ENCODE results near the gene IL17RB. TPM values are rescaled to one million over a fixed set of nuclear protein-coding genes. Genes with fewer than 3 reads are reported as not detected.

IL17RB gene
- total RNA-seq, 4 donors from 2014 or later = 1.5 to 1.7 TPM; not detected in 2

DNA sequence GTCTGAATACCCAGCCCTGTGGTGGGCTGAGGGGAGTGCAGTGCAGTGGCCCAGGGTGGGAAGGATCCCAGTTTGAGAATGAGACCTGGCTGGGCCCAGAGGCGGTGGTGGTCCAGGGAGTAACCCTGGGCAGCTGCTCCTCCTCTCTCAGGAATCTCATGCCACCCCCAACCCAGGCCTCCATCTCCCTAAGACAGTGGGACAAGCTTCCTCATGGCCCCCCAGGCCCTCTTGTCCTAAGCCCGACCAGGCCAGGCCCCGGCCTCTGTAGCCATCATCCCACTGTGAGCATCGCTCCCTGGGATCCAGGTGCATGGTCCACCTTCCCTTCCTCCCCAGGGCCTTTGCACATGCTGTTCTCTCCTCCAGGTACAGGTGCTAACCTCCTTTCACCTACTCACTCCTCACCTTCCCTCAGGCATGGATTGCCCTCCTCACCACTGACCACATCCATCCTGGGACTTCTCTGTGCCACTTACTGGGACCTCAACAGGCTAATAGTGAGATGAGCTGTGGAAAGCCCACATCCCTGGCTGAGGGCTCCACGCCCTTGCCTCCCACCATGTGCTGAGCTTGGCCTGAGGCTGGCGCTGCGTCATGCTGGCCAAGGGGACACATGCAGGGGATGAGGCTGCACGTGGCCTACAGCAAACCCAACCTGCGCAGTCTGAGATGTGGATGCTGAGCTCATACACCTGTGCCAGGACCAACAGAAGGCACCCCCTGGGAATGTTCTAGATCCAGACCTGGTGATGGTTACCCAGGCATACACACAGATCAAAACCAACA lies 10.1 kb upstream of the IL17RB start:
- DNase-seq (ENCODE audit: low spot score) (no peak), ATAC-seq (ENCODE audit: low FRiP score) (no peak)
- TF ChIP-seq, protein P1, sequence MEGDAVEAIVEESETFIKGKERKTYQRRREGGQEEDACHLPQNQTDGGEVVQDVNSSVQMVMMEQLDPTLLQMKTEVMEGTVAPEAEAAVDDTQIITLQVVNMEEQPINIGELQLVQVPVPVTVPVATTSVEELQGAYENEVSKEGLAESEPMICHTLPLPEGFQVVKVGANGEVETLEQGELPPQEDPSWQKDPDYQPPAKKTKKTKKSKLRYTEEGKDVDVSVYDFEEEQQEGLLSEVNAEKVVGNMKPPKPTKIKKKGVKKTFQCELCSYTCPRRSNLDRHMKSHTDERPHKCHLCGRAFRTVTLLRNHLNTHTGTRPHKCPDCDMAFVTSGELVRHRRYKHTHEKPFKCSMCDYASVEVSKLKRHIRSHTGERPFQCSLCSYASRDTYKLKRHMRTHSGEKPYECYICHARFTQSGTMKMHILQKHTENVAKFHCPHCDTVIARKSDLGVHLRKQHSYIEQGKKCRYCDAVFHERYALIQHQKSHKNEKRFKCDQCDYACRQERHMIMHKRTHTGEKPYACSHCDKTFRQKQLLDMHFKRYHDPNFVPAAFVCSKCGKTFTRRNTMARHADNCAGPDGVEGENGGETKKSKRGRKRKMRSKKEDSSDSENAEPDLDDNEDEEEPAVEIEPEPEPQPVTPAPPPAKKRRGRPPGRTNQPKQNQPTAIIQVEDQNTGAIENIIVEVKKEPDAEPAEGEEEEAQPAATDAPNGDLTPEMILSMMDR (IDR thresholded peaks at IDR 0.05) = no peak

DNA sequence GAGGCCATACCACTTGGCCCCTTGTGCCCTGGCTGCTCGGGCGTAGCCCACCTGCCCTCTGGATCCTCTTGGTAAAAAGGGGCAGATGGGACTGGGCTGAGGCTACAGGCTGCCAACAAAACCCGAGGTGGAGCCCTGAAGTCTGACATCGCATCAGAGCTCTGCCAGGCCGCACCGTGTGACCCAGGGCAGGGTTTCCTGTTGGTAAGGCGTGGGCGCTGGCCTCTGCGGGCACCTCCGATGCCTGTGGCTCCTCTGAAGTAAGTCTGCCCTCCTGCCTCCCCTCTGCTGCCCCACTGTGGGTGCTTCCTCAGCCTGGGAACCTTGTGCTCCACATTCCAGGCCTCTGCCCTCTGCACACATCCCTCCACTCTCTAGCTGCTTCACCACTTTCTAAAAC lies 9.0 kb upstream of the IL17RB start:
- TF ChIP-seq, protein P1 (IDR thresholded peaks at IDR 0.05) = no peak
- no peak for ATAC-seq (ENCODE audit: low FRiP score)
- no peak for DNase-seq (ENCODE audit: low spot score)

DNA sequence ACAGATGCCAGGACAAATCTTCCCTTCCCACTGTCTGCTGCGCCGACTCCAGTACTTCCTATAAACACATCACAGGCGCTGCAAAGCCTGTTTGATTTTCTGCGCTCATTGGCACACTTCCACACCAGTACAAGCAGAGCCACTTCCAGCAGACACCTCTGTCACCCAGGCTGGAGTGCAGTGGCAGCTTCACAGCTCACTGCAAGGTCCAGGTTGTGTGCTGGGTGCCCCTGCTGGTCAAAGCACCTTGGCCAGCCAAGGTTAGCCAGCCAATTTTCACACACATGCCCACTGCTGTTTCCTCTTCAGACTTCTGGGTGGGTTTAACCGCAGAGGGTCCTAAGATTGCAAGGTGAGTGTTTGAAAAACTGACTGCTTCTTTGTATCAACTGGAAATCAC lies 5.1 kb upstream of the IL17RB start:
- ATAC-seq (ENCODE audit: low FRiP score) = no peak
- TF ChIP-seq, protein P1 (IDR thresholded peaks at IDR 0.05) = no peak

DNA sequence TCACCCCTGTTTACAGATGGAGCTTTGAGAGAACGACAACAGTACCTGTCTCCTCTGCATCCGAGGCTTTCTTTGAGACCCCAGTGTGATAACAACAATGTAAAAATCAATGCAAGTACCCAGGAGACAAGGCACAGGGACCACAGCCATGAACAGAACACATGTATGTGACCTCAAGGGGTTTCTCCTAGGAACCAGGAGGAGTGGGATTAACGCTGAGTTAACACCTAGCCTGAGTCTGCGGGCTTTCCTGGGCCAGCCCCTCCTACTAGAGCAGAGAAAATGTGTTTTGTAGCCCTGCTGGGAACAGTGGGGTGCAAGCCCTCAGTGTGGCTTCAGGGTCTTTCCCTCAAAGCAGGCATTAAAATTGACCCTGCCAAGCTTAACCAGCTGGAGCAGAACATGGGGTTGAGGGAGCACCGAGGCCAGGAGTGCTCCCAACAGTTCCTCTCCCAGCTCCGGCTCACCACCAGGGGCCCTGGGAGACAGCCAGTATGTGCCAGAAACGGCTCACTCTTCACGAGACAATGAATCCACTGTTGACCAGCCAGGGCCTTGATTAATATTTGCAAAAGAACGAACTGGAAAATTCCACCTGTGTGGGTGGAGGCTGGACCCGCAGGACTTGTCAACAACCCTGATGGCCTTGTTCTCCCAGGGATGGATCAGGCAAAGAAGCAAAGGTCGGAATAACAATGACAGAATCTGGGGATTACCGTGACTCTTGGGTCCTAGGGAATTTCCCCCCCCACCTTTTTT lies 3.8 kb upstream of the IL17RB start:
- no peak for DNase-seq (ENCODE audit: low spot score)
- no peak for ATAC-seq (ENCODE audit: low FRiP score)
- TF ChIP-seq, protein P1 (IDR thresholded peaks at IDR 0.05) = no peak

More for the DNA sequence above, 5.1 kb upstream of the IL17RB start:
- DNase-seq (ENCODE audit: low spot score) = no peak

DNA sequence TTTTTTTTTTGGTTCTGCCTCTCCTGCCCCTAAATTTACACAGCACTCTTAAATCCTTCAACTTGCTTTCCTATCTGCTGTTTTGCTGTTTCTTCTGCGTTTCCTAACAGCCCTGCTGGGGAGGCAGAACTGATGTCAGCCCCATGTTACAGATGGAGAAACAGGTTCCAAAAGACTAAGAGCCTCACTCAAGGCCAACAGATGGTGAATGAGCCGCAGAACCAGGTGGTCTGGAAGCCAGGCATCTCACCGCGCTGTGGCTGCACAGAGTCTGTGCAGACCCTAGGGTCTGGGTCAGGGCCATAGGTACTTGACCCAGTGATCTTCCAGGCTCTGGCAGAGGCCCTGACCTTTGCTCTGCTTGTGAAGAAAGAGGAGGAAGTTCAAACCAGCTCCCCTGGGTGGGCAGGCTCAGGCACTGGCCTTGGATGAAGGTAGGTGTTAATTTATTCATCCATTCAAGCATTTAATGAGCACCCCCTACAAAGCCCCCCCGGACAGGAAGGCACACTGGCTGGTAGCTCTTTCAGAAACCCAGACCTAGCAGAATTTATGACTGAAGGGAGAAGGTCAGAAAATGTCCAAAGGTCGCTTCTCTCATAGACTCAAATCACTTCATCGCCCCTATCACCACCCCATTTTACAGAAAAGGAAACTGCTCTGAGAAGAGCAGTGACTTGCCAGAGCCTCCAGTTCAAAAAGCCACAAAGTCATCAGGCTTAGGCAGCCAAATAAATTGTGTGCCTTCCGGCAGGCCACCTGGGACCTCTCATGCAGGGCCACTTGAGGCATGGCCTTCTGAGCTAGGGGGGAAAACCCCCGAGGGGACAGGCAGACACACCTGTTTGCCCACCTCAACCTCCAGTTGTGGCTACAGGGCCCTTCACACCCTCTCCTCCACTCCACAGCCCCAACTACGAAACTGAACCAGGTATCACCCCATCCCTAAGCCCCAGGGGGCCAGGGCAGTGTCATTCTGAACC lies 2.9 kb upstream of the IL17RB start:
- DNase-seq (ENCODE audit: low spot score) (no peak), ATAC-seq (ENCODE audit: low FRiP score) (no peak)
- TF ChIP-seq, protein P1 (IDR thresholded peaks at IDR 0.05) = no peak

DNA sequence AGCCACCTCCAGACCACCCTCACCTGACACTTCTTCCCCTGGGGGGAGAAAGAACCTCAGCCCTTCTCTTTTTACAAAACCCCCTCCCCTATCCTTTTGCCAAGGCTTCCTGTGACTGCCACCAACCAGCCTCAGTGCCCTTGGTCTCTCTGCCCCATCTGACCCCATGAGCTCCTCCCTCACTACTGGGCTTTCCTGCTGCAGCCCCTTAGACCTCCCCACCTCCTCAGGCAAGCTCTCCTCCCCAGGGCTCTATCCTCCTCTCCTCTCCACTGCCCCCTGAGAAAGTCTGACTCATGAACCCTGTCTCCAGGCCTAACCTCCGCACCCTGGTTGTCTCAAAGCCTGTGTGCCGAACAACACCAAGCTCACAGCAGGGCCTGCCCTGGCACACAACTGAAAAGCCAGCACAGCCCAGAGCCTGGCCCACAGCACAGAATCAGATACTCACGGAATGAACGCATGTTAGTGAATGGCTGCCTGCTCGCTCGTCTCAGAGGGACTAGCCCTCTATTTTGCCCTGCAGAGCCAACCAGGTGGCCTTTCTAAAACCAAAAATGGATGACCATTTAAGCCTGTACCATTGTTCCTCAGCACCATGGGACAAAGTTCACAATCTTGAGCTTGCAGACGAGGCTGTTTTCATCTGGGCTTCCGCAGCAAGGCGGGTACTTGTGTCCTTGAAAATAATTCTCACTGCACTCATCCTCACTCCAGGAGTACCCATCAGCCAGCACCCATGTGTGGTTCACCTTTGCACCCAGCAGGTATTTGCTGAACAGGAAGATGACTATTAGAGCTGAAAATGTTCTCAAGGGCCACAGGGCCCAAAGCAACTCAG lies 1.9 kb upstream of the IL17RB start:
- ATAC-seq (ENCODE audit: low FRiP score) = no peak
- TF ChIP-seq, protein P1 (IDR thresholded peaks at IDR 0.05) = no peak
- DNase-seq (ENCODE audit: low spot score) = no peak
